C4-2B (cell line): ENCODE results near the gene RASL12.

Experiments used
- H3K27ac ChIP-seq: fragments of 450-650 bp; 2 replicates; pipeline ENCODE4 v1.5.1; 2017
- ZFX ChIP-seq: fragments of 450-650 bp; IDR thresholded peaks from 2 replicates; pipeline ENCODE4 v1.6.1; 2017
- TF ChIP-seq, protein P1 (sequence below): fragments of 450-650 bp; conservative IDR thresholded peaks from 2 replicates; pipeline ENCODE4 v1.5.1; 2017; ENCODE audit warnings: mild to moderate bottlenecking

Gene RASL12

DNA sequence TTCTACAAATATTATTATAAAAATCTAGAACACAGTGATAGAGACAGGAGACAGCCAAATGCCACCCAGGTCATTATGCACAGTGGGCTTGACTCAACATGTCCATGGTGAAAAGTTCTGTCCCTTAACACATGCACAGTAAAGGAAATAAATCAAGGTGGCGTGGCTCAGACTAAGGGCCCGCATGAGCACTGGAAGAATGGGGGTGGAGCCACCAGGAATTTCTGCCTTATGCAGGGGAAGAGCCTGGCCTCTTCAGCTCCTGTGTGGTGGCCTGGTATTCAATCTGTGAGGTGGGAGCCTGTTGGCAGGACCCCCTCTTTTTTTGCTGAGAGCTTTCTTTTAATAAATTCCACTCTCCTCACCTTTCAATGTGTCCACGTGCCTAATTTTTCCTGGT, 60.9 kb downstream of the RASL12 start:
- H3K27ac ChIP-seq, result no peak overlapping the region
- TF ChIP-seq, protein P1, sequence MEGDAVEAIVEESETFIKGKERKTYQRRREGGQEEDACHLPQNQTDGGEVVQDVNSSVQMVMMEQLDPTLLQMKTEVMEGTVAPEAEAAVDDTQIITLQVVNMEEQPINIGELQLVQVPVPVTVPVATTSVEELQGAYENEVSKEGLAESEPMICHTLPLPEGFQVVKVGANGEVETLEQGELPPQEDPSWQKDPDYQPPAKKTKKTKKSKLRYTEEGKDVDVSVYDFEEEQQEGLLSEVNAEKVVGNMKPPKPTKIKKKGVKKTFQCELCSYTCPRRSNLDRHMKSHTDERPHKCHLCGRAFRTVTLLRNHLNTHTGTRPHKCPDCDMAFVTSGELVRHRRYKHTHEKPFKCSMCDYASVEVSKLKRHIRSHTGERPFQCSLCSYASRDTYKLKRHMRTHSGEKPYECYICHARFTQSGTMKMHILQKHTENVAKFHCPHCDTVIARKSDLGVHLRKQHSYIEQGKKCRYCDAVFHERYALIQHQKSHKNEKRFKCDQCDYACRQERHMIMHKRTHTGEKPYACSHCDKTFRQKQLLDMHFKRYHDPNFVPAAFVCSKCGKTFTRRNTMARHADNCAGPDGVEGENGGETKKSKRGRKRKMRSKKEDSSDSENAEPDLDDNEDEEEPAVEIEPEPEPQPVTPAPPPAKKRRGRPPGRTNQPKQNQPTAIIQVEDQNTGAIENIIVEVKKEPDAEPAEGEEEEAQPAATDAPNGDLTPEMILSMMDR, result no peak
- TF ChIP-seq ZFX, result no peak

DNA sequence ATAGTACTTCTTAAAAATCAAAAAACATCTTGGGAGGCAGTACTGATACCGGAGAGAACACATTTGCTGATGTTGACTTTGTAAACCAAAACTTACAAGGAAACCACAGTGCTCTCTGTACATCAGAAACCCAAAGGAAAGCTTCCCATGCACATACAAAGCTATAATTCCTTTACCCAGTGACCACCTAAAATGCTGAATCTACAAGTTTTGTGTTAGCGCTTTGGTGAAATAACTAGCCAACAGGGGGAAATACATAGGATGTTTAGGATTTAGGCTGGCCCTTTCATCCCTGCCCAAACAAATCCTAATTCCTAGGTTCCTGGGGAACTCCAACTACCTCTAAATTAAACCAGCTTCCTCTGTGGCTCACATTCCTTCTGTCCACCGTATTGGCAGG, 62.8 kb downstream of the RASL12 start:
- no peak for TF ChIP-seq ZFX
- TF ChIP-seq, protein P1, result no peak
- no peak overlapping the region for H3K27ac ChIP-seq
